IPS DF 6.9 (cell line): ENCODE results near the gene SYCP2.

Experiments used
- DNase-seq: peaks from one replicate; pipeline ENCODE4 v3.0.0-alpha.2; 2013; ENCODE audit warnings: low read depth, low spot score
- H3K27ac ChIP-seq: one replicate; pipeline ENCODE4 v1.5.1; 2013; ENCODE audit warnings: low read length, control low read depth
- H3K27me3 ChIP-seq: 2 replicates; pipeline ENCODE4 v1.6.1; 2013; ENCODE audit warnings: mild to moderate bottlenecking, low read length; ENCODE audit not compliant: control insufficient read depth, insufficient read depth
- H3K36me3 ChIP-seq: 2 replicates; pipeline ENCODE4 v1.6.1; 2013; ENCODE audit warnings: low read length; ENCODE audit not compliant: control insufficient read depth, insufficient read depth
- H3K4me1 ChIP-seq: 2 replicates; pipeline ENCODE4 v1.6.1; 2013; ENCODE audit warnings: low read length; ENCODE audit not compliant: control insufficient read depth, insufficient read depth
- H3K4me3 ChIP-seq: 2 replicates; pipeline ENCODE4 v1.5.1; 2013; ENCODE audit warnings: mild to moderate bottlenecking, low read length
- H3K9me3 ChIP-seq: 2 replicates; pipeline ENCODE4 v1.6.1; 2013; ENCODE audit warnings: low read length, inconsistent platforms; ENCODE audit not compliant: control insufficient read depth, insufficient read depth
- WGBS: extraction: QIAGEN DNeasy Blood & Tissue Kit; methylation state at CpG from one replicate; pipeline ENCODE4 v1.1.7; 2013; ENCODE audit warnings: mixed read lengths, missing lambda C conversion rate; ENCODE audit not compliant: insufficient read length, insufficient coverage; 5-methylcytosine and 5-hydroxymethylcytosine counted together

Gene SYCP2

GRCh38 chr20:59817406-59817805, 116.0 kb downstream of the SYCP2 start:
- no CpG with 5 or more reads among the region's 4 CpGs for WGBS
- Histone ChIP-seq H3K27ac (no peak overlapping the region), H3K9me3 (peaks cover 27% of the 10 kb centered on the region), H3K4me3 (no peak overlapping the region), H3K36me3 (no peaks in the 10 kb centered on the region), H3K4me1 (no peaks in the 10 kb centered on the region), H3K27me3 (no peaks in the 10 kb centered on the region)
- DNase-seq: no peak

- WGBS: no CpG with 5 or more reads among the region's 4 CpGs
- Histone ChIP-seq H3K27me3 (no peaks in the 10 kb centered on the region), H3K27ac (no peak overlapping the region), H3K9me3 (peaks cover 27% of the 10 kb centered on the region), H3K36me3 (no peaks in the 10 kb centered on the region), H3K4me3 (no peak overlapping the region), H3K4me1 (no peaks in the 10 kb centered on the region)
- DNase-seq: no peak
Observed at GRCh38 chr20:59816146-59816738, 117.2 kb downstream of the SYCP2 start.

- Histone ChIP-seq H3K4me1 (no peaks in the 10 kb centered on the region), H3K27ac (no peak overlapping the region), H3K4me3 (no peak overlapping the region), H3K9me3 (peaks cover 28% of the 10 kb centered on the region), H3K27me3 (no peaks in the 10 kb centered on the region), H3K36me3 (no peaks in the 10 kb centered on the region)
- DNase-seq: no peak
- no CpG with 5 or more reads among the region's 8 CpGs for WGBS
Observed at GRCh38 chr20:59814840-59815340, 118.5 kb downstream of the SYCP2 start.

- Histone ChIP-seq H3K9me3 (peaks cover 28% of the 10 kb centered on the region), H3K27me3 (no peaks in the 10 kb centered on the region), H3K4me3 (no peak overlapping the region), H3K4me1 (no peaks in the 10 kb centered on the region), H3K27ac (no peak overlapping the region), H3K36me3 (no peaks in the 10 kb centered on the region)
- no CpG with 5 or more reads among the region's 21 CpGs for WGBS
- DNase-seq: no peak
Observed at GRCh38 chr20:59813948-59814839, 119.2 kb downstream of the SYCP2 start.
